ENCODE results near the gene KAT6B.

KAT6B gene

GRCh38 chr10:75074711-75075445 lies 248.5 kb downstream of the KAT6B start:
- no peak for DNase-seq

GRCh38 chr10:75076348-75076747 lies 249.9 kb downstream of the KAT6B start:
- no peak for DNase-seq

GRCh38 chr10:75079436-75080083 lies 253.2 kb downstream of the KAT6B start:
- no peak for DNase-seq

GRCh38 chr10:75080554-75080953 lies 254.2 kb downstream of the KAT6B start:
- DNase-seq: no peak

- no peak for DNase-seq
Measured at GRCh38 chr10:75081379-75081778, 255.0 kb downstream of the KAT6B start.

All from CD4-positive, alpha-beta T cell treated with Interleukin-10 for 1 hour (primary cell).